Stimulated activated CD4-positive, alpha-beta T cell treated with anti-CD3 and anti-CD28 coated beads, Interleukin-2, amount 100 ng/mL, for 24 hours (primary cell): ENCODE measurements around the gene SYT3.
"Not testable (repeated sequence)": the region's sequence is repeated elsewhere in the genome, so short reads cannot be mapped to it uniquely, and the experiment has no call there.

Experiments used
- DNase-seq, 2 donors: peaks; one replicate each; pipeline ENCODE4 v3.0.0-alpha.2; 2020

The SYT3 gene

DNA sequence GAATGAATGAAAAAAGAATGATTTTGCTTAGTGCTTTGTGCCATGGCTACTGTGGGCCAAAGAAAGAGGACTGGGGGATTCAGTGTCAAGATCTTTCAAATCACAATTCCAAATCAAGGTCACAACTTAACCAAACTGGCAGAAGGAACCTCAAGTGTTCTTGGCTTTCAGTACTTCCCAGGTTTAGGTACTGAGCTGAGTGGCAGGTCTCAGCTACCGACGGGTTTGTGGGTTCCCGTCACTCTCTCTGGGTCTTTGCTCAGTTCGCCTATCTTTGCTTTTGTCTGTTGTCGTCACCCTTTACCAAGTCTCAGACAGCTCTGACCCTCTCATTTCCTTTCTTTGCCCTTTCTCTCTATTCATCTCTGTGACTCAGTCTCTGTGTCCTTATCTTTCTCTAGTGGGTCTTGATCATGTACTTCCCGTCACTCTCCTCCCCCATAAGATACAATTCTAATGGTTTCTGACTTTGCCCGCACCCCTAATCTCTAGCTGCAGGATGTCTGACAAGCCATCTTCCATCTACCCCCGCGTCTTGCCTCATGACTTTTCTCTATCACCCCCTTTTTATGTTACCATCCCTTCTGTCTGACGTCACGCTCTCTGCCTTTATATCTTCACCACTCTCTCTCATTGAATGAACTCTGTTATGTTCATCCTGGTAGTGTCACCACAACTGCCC lies 38.1 kb downstream of the SYT3 start:
- no peak for DNase-seq

DNA sequence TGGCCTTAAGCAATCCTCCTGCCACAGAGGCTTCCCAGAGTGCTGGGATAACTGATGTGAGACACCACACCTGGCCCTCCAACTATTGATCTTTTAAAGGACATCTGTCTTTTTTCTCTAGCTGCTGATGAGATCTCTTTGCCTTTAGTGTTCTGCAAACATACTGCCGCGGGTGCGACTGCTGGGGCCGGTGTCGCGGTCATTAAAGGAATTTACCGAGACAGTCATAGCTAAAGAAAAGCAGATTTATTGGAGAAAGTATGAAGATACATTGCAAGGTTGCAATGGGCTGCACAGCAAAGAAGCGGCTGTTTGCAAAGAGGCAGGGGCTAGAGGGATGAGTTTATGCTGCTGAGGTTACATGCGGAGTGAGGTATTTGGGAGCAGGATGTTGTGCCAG lies 40.3 kb downstream of the SYT3 start:
- DNase-seq, result no peak

DNA sequence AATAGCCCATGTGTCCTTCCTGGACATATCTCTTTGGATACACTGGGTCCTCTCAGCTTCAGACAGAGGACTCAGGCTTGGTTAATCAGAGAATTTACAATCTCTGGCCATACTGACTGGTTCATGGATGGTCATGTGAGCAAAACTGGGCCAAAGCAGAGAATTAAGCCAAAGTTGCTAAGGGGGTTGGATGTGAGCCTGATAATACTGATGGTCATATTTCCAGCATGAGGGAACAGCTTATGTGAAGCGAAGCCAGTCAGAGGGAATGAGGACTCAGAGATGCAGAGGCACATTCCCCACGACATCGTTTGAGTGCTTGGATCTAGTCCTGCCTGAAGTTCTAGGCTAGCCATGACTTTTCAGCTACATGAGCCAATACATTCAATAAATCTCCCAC lies 49.5 kb downstream of the SYT3 start:
- DNase-seq, result no peak

DNA sequence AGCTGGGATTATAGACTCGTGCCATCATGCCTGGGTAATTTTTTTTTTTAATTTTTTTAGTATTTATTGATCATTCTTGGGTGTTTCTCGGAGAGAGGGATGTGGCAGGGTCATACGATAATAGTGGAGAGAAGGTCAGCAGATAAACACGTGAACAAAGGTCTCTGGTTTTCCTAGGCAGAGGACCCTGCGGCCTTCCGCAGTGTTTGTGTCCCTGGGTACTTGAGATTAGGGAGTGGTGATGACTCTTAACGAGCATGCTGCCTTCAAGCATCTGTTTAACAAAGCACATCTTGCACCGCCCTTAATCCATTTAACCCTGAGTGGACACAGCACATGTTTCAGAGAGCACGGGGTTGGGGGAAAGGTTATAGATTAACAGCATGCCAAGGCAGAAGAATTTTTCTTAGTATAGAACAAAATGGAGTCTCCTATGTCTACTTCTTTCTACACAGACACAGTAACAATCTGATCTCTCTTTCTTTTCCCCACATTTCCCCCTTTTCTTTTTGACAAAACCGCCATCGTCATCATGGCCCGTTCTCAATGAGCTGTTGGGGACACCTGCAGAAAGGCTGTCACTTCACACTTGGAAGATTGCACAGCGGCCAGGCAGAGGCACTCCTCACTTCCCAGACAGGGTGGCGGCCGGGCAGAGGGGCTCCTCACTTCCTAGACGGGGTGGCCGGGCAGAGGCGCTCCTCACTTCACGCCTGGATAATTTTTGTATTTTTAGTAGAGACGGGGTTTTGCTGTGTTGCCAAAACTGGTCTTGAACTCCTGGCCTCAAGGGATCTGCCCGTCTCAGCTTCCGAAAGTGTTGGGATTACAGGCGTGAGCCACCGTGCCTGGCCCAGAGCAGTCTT lies 57.7 kb downstream of the SYT3 start:
- DNase-seq, result not testable (repeated sequence)

DNA sequence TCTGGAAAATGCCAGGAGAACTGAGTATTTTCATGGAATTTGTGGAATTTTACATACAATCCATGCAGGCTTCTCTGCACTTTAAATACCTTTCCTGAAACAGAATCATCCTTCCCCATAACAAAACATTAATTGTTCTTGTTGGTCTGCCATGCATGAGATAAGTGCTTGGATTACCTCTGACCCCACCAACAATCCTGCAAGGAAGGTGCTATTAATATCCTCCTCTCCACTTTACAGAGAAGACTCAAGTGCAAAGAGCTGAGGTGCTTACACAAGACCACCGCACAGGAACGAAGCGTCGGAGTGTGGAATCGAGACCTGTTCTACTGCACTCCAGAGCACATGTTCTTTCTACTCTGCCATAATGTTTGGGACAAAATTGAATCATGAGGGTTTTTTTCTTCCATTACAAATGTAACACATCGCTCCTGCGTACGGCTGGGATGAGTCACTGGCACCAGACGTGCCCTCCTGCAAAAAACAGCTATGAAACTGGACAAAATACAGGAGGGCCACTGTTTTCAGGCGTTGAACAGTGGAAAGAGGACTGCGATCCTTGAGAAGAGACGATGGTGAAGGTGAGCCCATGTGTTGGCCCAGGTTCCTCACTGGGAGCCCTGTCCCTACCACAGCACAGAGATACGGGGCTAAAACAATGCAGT lies 58.6 kb downstream of the SYT3 start:
- no peak for DNase-seq

DNA sequence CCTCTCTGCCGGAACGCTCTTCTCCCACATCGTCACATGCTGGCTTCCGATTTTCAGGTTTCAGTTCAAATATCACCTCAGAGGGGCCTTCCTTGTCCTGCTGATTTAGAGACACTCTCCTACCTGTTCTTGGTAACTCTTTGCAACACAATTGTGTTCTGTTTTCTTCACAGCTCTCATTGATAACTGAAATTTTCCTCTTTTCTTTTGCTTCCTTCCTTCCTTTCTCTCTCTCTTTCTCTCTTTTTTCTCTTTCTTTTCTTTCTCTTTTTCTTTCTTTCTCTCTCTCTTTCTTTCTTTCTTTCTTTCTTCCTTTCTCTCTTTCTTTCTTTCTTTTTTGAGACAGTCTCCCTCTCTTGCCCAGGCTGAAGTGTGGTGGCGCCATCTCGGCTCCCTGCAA lies 59.4 kb downstream of the SYT3 start:
- no peak for DNase-seq

DNA sequence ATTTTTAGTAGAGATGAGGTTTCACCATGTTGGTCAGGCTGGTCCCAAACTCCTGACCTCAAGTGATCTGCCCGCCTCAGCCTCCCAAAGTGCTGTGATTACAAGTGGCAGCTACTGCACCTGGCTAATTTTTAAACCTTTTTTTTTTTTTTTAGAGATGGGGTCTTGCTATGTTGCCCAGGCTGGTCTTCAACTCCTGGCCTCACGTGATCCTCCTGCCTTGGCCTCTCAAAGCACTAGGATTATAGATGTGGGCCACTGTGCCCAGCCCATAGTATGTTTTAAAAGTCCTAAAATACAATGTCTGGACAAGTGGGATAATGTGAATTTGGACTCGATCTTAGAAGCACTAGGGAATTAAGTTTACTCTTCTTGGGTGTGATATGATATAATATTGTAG lies 62.9 kb downstream of the SYT3 start:
- DNase-seq, result not testable (repeated sequence)

DNA sequence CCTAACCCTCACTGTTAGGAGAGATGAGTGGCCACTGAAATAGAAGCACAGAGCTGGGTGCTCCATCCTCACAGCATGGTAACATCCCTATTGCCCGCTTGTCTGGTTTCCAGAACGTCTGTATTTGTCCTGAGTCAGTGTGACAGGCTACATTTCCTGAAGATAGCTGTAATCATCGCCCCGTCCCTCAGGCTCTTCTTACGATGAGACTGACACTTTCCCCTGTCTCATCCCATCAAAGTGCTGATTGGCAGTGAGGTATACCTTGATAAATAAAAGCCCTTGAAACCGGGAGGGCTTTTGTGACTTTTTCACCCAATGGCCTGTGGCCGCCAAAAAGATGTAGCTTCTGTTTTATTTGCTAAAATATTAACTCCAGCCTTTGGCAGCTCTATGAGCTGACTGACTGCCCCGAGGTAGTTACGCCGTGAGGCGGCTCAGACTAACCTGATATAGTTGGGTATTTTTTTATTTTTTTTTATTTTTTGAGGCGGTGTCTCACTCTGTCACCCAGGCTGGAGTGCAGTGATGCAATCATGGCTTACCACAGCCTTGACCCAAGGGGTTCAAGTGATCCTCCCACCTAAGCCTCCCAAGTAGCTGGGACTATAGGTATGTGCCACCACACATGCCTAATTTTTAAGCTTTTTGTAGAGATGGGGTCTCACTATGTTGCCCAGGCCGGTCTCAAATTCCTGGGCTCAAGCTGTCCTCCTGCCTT lies 65.8 kb downstream of the SYT3 start:
- no peak for DNase-seq
